A673 (cell line): ENCODE data around the gene CSNK2A1. TPM values are rescaled to one million over a fixed set of nuclear protein-coding genes. Genes with fewer than 3 reads are reported as not detected.

Experiments
- BruUV-seq: library from RNA; stranded (reverse); fragments of 400-500 nt; replicated peaks from 2 replicates; lab custom pipeline; 2021; lab: Mats Ljungman, UMichigan
- CTCF ChIA-PET: fragments of 300-600 bp; sonication (Branson Sonifier 250); formaldehyde crosslinking; loops from one replicate; lab custom pipeline; 2022; ENCODE audit warnings: antibody characterized with exemption; lab: Charles Lee
- POLR2A ChIA-PET: fragments of 300-600 bp; sonication (Branson Sonifier 250); formaldehyde crosslinking; loops from one replicate; lab custom pipeline; 2022; ENCODE audit warnings: antibody characterized with exemption; ENCODE audit not compliant: low non-redundant PET; lab: Charles Lee
- DNase-seq: peaks from one replicate; pipeline ENCODE4 v3.0.0-alpha.2; 2015; ENCODE audit warnings: low spot score
- H3K27ac ChIP-seq: fragments of 200-600 bp; sonication (generic); 2 replicates; pipeline ENCODE4 v1.5.1; 2016; ENCODE audit warnings: mixed run types, low read depth, mild to moderate bottlenecking, mixed read lengths, antibody characterized with exemption, low read length; ENCODE audit not compliant: poor library complexity, severe bottlenecking
- H3K27me3 ChIP-seq: fragments of 200-600 bp; sonication (generic); replicated peaks from 2 replicates; pipeline ENCODE4 v1.6.1; 2017; ENCODE audit warnings: mixed run types, low read depth, mild to moderate bottlenecking, mixed read lengths, antibody characterized with exemption, low read length; ENCODE audit not compliant: insufficient read depth, poor library complexity
- H3K36me3 ChIP-seq: fragments of 200-600 bp; sonication (generic); 2 replicates; pipeline ENCODE4 v1.6.1; 2016; ENCODE audit warnings: mixed run types, mild to moderate bottlenecking, mixed read lengths, antibody characterized with exemption, low read length; ENCODE audit not compliant: insufficient read depth, poor library complexity, severe bottlenecking
- H3K4me1 ChIP-seq: fragments of 200-600 bp; sonication (generic); 2 replicates; pipeline ENCODE4 v1.6.1; 2017; ENCODE audit warnings: mixed run types, mild to moderate bottlenecking, mixed read lengths, antibody characterized with exemption, low read length; ENCODE audit not compliant: insufficient read depth, poor library complexity, severe bottlenecking
- H3K4me3 ChIP-seq: fragments of 200-600 bp; sonication (generic); 2 replicates; pipeline ENCODE4 v1.5.1; 2016; ENCODE audit warnings: low read depth, mixed run types, mild to moderate bottlenecking, mixed read lengths, low read length; ENCODE audit not compliant: poor library complexity, severe bottlenecking
- H3K9me3 ChIP-seq: fragments of 200-600 bp; sonication (generic); 2 replicates; pipeline ENCODE4 v1.6.1; 2016; ENCODE audit warnings: mixed run types, low read depth, mild to moderate bottlenecking, mixed read lengths, antibody characterized with exemption, low read length; ENCODE audit not compliant: poor library complexity, severe bottlenecking
- CTCF ChIP-seq: fragments of 300-800, 200-600 bp; sonication (generic); conservative IDR thresholded peaks from 2 replicates; pipeline ENCODE4 v1.5.1; 2017; ENCODE audit warnings: low read depth, mild to moderate bottlenecking, antibody characterized with exemption, low read length, moderate library complexity, mixed read lengths
- EZH2 ChIP-seq: fragments of 200-600 bp; sonication (generic); IDR thresholded peaks from 2 replicates; pipeline ENCODE4 v1.6.1; 2017; ENCODE audit warnings: borderline replicate concordance, low read depth, mild to moderate bottlenecking, mixed read lengths, antibody characterized with exemption, low read length; ENCODE audit not compliant: poor library complexity, severe bottlenecking
- intact Hi-C: fragments of 100-400 bp; cut with micrococcal nuclease; formaldehyde crosslinking; loops from one replicate; pipeline ENCODE4 v1.10.0; 2022; ENCODE audit not compliant: unreplicated experiment
- total RNA-seq: library from RNA; stranded (reverse); gene quantifications from 2 replicates; pipeline ENCODE4 v1.2.3, GENCODE V29; 2021

Gene CSNK2A1
- total RNA-seq, 1 experiment from 2014 or later, result 233 TPM

GRCh38 chr20:588932-589672 is 45.5 kb upstream of the CSNK2A1 start:
- Histone ChIP-seq H3K4me1 (no peaks in the 10 kb centered on the region), H3K36me3 (no peaks in the 10 kb centered on the region), H3K4me3 (no peak overlapping the region), H3K9me3 (no peaks in the 10 kb centered on the region), H3K27ac (no peak overlapping the region), H3K27me3 (no peaks in the 10 kb centered on the region)
- ChIA-PET CTCF (no interaction called here), POLR2A (no interaction called here)
- no peak for DNase-seq
- no TSS peak for BruUV-seq
- TF ChIP-seq CTCF (no peak), EZH2 (no peak)
- intact Hi-C loops, result no loop called here

GRCh38 chr20:588476-588875 is 44.9 kb upstream of the CSNK2A1 start:
- TF ChIP-seq EZH2 (no peak), CTCF (no peak)
- intact Hi-C loops, result no loop called here
- CTCF ChIA-PET, result no interaction called here
- Histone ChIP-seq H3K36me3 (no peaks in the 10 kb centered on the region), H3K9me3 (no peaks in the 10 kb centered on the region), H3K4me3 (no peak overlapping the region), H3K27ac (no peak overlapping the region), H3K27me3 (no peaks in the 10 kb centered on the region), H3K4me1 (no peaks in the 10 kb centered on the region)
- DNase-seq, result no peak
- BruUV-seq, result no TSS peak
- POLR2A ChIA-PET, result no interaction called here

GRCh38 chr20:584971-585301 is 41.3 kb upstream of the CSNK2A1 start:
- ChIA-PET CTCF (no interaction called here), POLR2A (no interaction called here)
- no TSS peak for BruUV-seq
- H3K4me1 ChIP-seq, result no peaks in the 10 kb centered on the region
- DNase-seq, result no peak
- no peak overlapping the region for H3K4me3 ChIP-seq
- no peak overlapping the region for H3K27ac ChIP-seq
- intact Hi-C loops, result no loop called here
- no peaks in the 10 kb centered on the region for H3K27me3 ChIP-seq
- TF ChIP-seq EZH2 (no peak), CTCF (no peak)
- no peaks in the 10 kb centered on the region for H3K36me3 ChIP-seq
- no peaks in the 10 kb centered on the region for H3K9me3 ChIP-seq
